ENCODE data around the gene CLSTN2. TPM values are rescaled to one million over a fixed set of nuclear protein-coding genes. Genes with fewer than 3 reads are reported as not detected.

CLSTN2 gene
- total and polyA plus RNA-seq, 10 donors, result 0.02 to 0.22 (median 0.13) TPM; not detected in 1

- Histone ChIP-seq H3K27me3 (replicated peaks in 1 of 7) (no peaks in the 10 kb centered on the region), H3K27ac (no peak overlapping the region), H3K9me3 (peaks cover 0 to 19% (median 3%) of the 10 kb centered on the region in 8 donors), H3K4me3 (no peak overlapping the region), H3K4me1 (no peaks in the 10 kb centered on the region), H3K36me3 (no peaks in the 10 kb centered on the region)
- intact Hi-C loops (cut with DNase I; ENCODE audit: low total_unique reads), result no loop called here
- WGBS, 5 donors, result 87 to 93% (median 90%) methylated on average over 2 of the region's 2 CpGs
- DNase-seq, result no peak
- no peak for TF ChIP-seq POLR2A (IDR thresholded peaks at IDR 0.05)
- no peak for TF ChIP-seq POLR2AphosphoS5 (IDR thresholded peaks at IDR 0.05)
- TF ChIP-seq CTCF (IDR thresholded peaks at IDR 0.05 in 8 of 11, conservative IDR thresholded peaks at IDR 0.05 in 3 of 11), result no peak
Measured at GRCh38 chr3:140157161-140157560, 222.2 kb downstream of the CLSTN2 start.

- peaks cover 0 to 19% (median under 1%) of the 10 kb centered on the region in 8 donors for H3K9me3 ChIP-seq
- DNase-seq, result no peak
- no peak overlapping the region for H3K27ac ChIP-seq
- intact Hi-C loops (cut with DNase I; ENCODE audit: low total_unique reads), result no loop called here
- TF ChIP-seq CTCF (IDR thresholded peaks at IDR 0.05 in 8 of 11, conservative IDR thresholded peaks at IDR 0.05 in 3 of 11) (no peak), POLR2A (IDR thresholded peaks at IDR 0.05) (no peak), POLR2AphosphoS5 (IDR thresholded peaks at IDR 0.05) (no peak)
- no peaks in the 10 kb centered on the region for H3K36me3 ChIP-seq
- H3K27me3 ChIP-seq (replicated peaks in 1 of 7), result no peaks in the 10 kb centered on the region
- no peaks in the 10 kb centered on the region for H3K4me1 ChIP-seq
- no peak overlapping the region for H3K4me3 ChIP-seq
Measured at GRCh38 chr3:140159646-140160045, 224.7 kb downstream of the CLSTN2 start.

- Histone ChIP-seq H3K27me3 (replicated peaks in 1 of 7) (no peaks in the 10 kb centered on the region), H3K4me3 (no peak overlapping the region), H3K27ac (no peak overlapping the region), H3K9me3 (peaks cover 0 to 10% (median 0%) of the 10 kb centered on the region in 8 donors), H3K36me3 (no peaks in the 10 kb centered on the region), H3K4me1 (no peaks in the 10 kb centered on the region)
- WGBS, 5 donors, result 61 to 74% (median 72%) methylated on average over 2 of the region's 2 CpGs
- intact Hi-C loops (cut with DNase I; ENCODE audit: low total_unique reads), result no loop called here
- DNase-seq, result no peak
- TF ChIP-seq POLR2AphosphoS5 (IDR thresholded peaks at IDR 0.05) (no peak), CTCF (IDR thresholded peaks at IDR 0.05 in 8 of 11, conservative IDR thresholded peaks at IDR 0.05 in 3 of 11) (no peak), POLR2A (IDR thresholded peaks at IDR 0.05) (no peak)
Measured at GRCh38 chr3:140160553-140160952, 225.6 kb downstream of the CLSTN2 start.

GRCh38 chr3:140162551-140162950 lies 227.6 kb downstream of the CLSTN2 start:
- intact Hi-C loops (cut with DNase I; ENCODE audit: low total_unique reads), result no loop called here

More at GRCh38 chr3:140162551-140162950, 227.6 kb downstream of the CLSTN2 start:
- no peak for DNase-seq
- H3K4me3 ChIP-seq, result no peak overlapping the region
- no peaks in the 10 kb centered on the region for H3K27me3 ChIP-seq (replicated peaks in 1 of 7)
- H3K27ac ChIP-seq, result no peak overlapping the region
- TF ChIP-seq POLR2A (IDR thresholded peaks at IDR 0.05) (no peak), POLR2AphosphoS5 (IDR thresholded peaks at IDR 0.05) (no peak), CTCF (IDR thresholded peaks at IDR 0.05 in 8 of 11, conservative IDR thresholded peaks at IDR 0.05 in 3 of 11) (no peak)
- H3K9me3 ChIP-seq, result peaks cover 0 to 3% (median 0%) of the 10 kb centered on the region in 8 donors
- H3K36me3 ChIP-seq, result no peaks in the 10 kb centered on the region
- no peaks in the 10 kb centered on the region for H3K4me1 ChIP-seq
- WGBS, 5 donors, result 83 to 89% (median 88%) methylated on average over 5 of the region's 5 CpGs
